GM23248 (cell line): ENCODE data around the gene SAG.

Source experiments
- EZH2 ChIP-seq: fragments of 200-600 bp; sonication (generic); IDR thresholded peaks from 2 replicates; pipeline ENCODE4 v1.6.1; 2018; ENCODE audit warnings: antibody characterized with exemption, mild to moderate bottlenecking; ENCODE audit not compliant: insufficient read depth, poor library complexity, severe bottlenecking
- EZH2phosphoT487 ChIP-seq: fragments of 200-600 bp; sonication (generic); IDR thresholded peaks from 2 replicates; pipeline ENCODE4 v1.6.1; 2018; ENCODE audit warnings: antibody characterized with exemption, moderate library complexity, mild to moderate bottlenecking, low read depth; ENCODE audit not compliant: insufficient read depth

- TF ChIP-seq EZH2, result no peak
- TF ChIP-seq EZH2phosphoT487, result no peak
Measured at GRCh38 chr2:233379034-233379433, 71.4 kb downstream of the SAG start.
